Stimulated activated CD4-positive, alpha-beta T cell treated with anti-CD3 and anti-CD28 coated beads, Interleukin-1b, Interleukin-23, amount 100 ng/mL, for 48 hours (primary cell): ENCODE measurements around the gene GRAP.
A peak's percentile ranks its signal among the peaks of the same experiment; 100 is the strongest.

Experiments used
- DNase-seq: peaks from one replicate; pipeline ENCODE4 v3.0.0-alpha.2; 2020

GRAP gene

DNA sequence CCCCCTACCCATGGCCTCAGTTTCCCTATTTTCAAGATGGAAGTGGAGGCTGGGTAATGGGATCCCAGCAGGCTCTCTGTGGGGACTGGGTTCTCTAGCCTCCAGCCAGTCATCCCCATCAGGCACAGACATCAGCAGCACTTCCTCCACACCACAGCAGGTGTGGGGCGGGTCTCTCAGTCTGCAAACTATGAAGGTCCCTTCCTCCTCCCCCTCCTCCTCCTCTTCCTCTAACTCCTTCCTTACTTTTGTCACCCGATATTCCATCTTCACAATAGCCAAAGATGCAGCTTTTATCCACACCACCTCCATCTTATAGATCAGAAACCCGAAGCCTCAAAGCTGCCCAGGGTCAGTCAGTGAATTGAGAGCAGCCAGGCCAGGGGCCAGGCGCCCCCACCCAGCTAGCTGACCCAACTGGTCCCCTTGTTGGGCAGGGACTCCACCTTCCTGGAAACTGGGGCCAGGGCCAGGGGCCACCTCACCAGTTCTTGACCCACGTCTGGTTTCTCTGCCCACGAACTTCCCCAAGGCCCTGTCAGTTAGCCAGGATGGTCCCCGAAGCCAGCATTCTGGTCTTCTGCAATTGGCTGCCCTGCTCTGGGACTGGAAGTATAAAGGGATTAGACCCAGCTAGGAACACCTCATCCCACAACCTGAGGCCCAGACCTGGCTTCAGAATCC lies 44.7 kb downstream of the GRAP start:
- DNase-seq = no peak

DNA sequence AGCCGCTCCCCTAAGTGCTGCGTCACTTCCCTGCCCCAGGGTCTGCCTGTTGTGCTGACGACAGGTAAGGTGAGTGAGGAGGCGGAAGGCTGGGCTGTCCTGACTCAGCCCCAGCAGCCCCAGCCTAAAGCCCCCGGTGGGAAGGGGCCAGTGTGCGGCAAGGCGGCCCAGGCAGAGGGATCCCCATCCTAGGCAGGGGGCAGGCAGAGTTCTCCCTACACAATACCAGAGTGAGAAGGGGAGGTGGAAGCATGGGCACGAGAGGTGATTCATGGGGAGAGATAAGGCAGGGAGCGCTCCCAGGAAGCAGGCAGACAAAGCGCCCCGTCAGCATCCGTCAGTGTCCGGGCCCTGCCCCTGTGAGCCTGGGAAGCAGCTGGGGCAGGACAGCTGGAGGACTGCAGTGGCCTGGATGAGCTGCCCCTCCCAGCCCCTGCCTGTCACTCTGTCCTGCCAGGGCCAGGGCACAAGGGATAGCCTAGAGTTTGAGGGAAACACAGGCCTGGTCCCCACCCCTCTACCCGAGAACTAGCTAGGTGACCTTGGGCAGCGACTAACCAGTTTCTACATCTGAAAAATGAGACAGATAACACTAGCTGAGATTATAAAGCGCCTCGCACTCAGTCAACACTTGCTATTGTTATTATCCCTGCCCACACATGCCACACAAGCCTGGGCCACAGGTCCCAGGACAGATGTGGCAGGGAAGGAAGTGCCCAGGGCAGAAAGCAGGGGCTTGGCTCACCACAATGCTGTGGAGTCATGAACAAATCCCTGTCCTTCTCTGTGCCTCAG lies 46.0 kb downstream of the GRAP start:
- DNase-seq = no peak

GRCh38 chr17:18999911-19000310 lies 46.8 kb downstream of the GRAP start:
- no peak for DNase-seq

DNA sequence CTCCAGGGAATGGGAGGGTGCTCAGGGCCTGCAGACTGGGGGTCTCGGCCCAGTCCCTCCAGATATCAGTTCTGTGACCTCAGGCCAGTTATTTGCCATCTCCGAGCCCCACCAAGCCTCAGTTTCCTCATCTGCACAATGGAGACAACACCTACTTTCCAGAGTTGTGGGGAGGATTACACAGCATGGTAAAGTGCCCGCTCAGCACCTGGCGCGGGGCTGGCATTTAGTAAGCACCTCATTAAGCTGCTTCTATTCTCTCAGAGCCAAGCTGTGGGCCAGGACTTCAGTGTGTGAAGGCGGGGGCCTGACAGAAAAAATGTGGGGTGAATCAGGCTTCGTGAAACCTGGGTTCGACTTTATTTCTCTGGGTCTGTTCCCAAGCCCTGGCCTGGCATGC lies 47.4 kb downstream of the GRAP start:
- DNase-seq = no peak

- DNase-seq = no peak
Measured at GRCh38 chr17:18997650-18998196, 49.0 kb downstream of the GRAP start.

DNA sequence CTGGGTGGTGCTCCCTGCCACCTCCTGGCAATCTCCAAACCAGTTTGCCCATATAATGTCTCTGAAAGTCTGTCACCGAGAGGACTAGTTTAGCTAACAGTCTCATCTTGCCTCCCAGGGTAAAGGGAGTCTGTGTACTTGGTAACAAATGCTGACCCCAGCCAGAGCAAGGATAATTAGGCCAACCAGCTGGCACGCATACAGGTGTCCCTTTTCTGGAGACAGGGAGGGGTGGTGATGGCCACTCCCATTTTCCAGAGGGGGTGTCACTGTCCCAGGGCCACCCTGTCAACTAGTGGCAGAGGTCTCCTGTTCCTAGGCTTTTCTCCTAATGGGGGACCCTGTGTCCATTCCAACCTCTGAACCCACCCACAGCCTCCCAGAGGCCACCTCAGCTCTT lies 50.3 kb downstream of the GRAP start:
- DNase-seq = no peak

DNA sequence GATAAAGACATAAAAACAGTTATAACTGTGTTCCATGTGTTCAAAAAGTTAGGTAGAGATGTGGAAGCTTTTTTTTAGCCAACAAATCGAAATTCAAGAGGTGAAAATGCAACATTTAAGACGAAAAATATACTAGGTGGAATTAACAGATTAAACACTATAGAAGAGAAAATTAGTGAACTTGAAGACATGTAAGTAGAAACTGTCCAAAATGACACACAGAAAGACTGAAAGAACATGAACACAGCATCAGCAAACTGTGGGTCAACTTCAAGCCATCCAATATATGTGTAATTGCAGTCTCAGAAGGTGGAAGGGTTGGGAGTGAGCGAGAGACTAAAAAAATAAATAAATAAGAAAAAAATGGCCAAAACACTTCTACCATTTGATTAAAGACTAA lies 51.5 kb downstream of the GRAP start:
- DNase-seq = no peak

DNA sequence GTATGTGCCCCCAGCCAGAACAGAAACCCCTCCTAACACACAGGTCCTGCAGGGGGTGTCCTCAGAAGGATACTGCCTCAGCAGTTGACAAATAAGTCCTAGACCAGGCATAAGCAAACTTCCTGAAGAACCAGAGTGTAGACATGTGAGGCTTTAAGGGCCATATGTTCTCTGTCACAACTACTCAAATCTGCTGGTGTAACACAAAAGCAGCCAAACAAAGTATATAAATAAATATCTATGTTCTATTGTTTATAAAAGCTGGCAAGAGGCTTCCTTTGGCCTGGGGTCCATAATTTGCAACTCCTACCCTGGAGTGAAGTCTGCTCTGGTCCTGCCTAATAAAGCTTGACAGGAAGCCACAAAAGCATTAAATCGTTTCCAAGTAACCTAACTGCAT lies 52.1 kb downstream of the GRAP start:
- no peak for DNase-seq

- no peak for DNase-seq
Measured at GRCh38 chr17:18993905-18994526, 52.7 kb downstream of the GRAP start.

- no peak for DNase-seq
Measured at GRCh38 chr17:18992454-18993130, 54.2 kb downstream of the GRAP start.

DNA sequence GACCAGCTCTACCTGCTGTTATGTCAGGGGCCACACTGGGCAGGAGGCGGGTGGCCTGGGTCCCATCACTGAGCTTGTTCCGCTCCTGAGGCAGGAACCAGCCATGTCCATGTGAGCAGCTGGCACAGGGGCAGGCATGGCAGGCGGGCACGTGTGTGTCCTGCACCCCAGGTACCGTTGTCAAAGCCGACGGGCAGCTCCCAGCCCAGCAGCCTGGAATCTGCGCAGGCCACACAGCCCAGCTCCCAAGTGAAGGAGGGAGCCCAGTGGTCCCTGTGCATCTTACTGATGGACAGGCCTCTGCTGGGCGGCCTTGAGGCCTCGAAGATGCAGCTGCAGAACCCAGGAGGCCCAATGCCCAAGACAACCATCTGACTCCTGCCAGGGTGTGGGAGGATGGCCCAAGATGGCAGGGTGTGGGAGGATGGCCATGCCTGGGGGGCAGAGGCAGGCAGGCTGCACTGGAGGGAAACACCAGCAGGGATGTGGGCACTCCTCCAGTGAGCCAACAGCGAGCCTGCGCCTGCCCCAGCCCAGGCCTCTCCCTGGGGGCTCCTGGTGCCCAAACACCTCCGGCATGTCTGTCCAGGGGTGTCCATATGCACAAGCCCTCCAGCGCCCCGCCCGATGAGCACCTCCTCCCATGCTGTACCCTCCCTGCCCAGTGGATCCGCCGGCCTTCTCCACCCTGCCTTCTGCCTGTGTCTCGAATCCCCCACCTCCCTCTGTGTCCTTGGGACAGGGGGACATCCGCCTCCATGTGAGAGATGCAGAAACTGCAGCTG lies 55.0 kb downstream of the GRAP start:
- DNase-seq = no peak

DNA sequence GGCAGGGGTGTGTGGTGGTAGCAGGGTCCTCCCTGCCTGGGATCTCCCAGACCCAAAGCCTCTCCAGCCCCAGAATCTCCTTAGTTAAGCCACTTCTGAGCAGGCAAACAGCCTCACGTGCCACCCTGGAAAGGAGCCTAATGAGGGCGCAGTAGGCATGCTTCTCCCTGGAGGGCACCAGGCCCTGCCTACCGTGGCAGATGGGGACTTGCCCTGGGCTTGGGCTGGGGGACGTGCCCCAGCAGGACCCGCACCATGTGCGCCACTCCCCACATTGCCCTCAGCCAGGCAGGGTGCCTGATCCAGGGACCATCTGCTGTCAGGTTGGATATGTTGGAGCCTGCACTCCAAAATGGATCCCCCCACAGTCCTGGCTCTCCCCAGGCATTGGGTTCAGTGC lies 56.4 kb downstream of the GRAP start:
- no peak for DNase-seq

DNA sequence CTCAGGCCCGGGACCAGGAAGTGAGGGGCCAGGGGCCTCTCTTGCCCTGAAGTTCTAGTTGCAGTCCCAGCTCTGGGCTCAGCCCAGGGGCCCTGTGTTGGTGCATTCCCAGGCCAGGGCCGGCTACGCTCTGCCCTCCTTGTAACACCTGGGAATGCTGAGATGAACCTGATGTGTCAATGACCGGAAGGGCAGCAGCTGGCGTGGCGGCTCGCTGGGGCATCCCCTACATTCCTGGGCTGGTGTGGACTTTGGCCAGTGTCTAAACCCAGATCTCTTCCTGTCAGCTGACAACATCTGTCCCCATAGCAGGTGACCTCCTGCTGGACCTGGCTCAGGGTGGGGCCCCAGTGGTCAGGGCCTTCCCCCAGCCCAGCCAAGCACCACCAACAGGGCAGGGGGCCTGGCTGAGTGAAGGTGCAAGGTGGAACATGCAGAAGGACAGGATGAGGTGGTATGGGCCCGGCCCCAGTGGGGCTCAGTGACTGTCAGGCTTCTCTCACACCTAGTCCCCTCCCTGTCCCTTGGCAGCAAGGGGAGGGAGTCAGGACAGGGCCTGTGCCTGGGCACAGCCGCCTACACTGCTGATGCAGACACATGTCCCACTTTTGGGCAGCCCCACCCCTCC lies 58.1 kb downstream of the GRAP start:
- DNase-seq = no peak

GRCh38 chr17:18987862-18988545 lies 58.8 kb downstream of the GRAP start:
- no peak for DNase-seq

DNA sequence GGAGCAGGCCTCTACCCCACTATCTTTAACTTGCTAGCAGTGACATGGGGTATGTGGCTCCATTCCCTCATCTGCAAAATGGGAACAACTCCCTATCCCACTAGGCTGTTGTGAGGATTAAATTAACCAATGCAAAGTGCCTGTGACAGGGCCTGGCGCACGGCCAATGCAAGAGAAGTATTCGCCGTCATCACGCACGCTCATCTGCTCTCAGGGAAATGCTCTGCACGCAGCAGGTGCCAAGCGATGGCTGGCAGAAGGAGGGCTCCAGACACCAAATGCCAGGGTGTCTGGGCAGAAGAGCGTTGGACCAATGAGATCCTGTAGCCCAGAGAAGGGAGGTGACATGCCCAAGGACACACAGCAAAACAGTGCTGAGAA lies 59.5 kb downstream of the GRAP start:
- no peak for DNase-seq

DNA sequence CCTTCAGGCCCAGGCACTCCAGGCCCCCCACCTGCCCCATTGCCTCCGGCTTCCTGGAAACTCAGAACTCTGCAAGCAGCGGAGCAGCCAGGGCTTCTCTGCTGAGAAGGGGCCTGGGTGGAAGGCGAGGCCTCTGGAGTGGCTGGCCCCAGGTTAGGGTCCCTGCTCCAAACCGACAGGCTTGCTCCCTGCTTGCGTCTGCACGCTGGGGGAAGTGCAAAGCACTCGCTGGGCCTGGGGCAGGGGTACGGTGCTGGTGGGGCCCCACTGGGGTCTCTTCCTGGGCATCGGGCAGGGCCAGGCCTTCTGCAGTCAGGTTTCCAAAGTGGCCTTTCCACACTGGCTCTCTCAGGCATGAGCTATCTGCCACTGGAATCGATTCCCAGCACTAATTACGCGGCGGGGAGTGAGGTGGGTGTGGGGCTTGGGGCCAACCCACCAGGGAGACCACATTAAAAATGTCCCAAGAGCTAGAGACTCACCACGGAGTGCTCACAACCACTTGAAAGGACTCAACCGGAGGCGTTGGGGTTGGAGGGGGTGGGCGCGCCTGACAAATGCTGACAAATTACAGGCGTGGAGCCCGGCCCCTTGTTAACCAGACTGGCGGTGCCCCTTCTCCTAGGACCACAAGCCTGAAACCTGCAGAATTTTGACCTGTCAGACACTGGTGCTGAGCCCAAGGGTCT lies 60.1 kb downstream of the GRAP start:
- DNase-seq = no peak

GRCh38 chr17:18985475-18985874 lies 61.3 kb downstream of the GRAP start:
- no peak for DNase-seq

DNA sequence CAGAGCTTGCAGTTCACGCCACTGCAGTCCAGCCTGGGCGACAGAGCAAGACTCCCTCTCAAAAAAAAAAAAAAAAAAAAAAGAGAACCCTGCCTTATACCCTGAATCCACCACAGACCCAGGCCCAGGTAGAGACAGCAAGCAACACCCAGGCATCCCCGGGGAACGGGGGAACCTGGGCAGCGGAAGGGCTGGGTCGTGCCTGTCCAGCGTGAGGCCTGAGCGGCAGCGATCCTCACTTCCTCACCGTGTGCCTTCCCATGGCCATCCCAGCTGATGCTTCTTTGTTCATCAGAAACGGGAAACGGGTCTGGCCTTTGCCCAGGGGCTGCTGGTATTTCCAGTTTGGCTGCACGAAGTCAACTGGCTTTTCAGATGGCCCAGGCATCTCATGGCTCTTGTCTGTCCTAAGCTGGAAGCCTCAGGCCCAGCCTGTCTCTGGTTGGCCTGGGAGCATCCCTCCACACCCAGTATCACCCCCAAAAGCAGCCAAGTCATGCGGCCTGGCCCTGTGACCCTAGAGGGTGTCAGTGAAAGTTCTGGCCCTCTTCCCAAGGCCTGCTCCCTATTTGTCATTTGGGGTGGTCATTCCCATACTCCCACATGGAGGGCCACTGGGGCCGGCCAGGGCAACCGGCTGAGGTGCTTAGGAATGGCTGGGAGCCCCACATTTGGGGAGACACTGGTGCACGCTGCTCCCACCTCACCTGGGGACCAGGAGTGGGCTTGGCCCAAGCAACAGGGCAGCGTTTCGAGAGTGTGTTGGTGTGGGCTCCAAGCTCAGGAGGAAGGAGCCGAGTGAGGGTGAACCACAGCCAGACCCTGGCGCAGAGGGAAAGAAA lies 62.3 kb downstream of the GRAP start:
- no peak for DNase-seq

DNA sequence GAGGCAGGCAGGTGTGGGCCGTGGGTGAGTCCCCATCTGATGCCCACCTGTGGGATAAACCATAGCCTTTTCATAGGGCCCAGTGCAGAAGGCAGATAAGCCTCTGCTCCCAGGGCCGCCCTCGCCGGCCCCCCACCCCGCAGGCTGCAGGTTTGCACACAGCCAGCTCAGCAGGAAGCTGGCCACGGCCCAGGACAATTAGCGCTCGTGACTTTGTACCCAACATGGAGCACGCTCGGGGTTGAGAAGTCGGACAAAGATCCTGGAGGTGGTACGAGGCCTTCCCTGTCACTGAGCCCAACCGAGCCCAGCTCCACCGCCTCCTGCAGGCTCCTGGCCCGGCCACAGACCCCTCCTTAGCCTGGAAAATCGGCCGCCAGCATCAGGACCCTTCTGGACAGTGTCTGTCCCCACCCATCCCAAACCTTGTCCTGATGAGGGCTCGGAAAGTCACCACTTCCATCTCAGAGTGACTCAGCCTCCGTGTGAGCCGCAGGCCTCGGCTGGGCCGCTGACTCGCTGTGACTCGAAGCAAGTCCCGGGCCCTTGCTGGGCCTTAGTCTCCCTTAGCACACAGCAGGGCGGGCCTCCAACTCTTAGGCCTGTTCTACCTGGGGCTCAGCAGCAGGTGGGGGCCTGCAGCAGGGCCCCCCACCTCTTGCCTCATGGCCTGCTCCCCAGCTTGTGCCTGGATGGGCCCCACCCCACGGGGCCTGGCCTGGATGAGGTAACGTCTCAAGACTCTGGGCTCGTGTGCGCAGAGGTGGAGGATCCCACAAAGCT lies 64.9 kb downstream of the GRAP start:
- DNase-seq = peak; percentile 52
